ENCODE measurements around the gene RAI1. TPM values are rescaled to one million over a fixed set of nuclear protein-coding genes. Genes with fewer than 3 reads are reported as not detected.

RAI1 gene
- total RNA-seq, 2 experiments from 2014 or later: 10.5 to 11.0 TPM

DNA sequence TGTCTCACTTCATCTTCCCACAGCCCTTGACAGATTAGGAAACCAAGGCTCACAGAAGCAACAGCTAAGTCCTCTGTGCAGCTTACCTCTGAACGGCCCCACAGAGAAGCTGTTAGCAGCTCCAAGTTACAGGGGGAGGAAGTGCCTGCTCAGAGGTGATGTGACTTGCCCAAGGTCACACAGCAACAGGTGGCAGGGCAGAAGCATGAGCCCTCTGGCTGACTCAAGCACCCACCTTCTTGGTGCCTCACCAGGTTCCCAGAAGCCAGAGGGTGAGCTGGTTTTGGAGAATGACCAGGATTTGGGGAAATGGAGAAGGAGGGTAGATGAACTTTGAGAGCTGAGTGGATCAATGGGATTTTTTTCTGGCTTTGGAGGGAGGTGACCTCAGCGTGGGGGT, 14.0 kb upstream of the RAI1 start:
- intact Hi-C loops (cut with micrococcal nuclease): no loop called here
- ChIA-PET CTCF (interaction anchor here (1.4 kb wide), 1 partner anchor 25 kb away, joined by 4 read pairs; no protein-coding TSS in a partner anchor), POLR2A (interaction anchor here (0.5 kb wide), 1 partner anchor 232 kb away, joined by 3 read pairs; no protein-coding TSS in a partner anchor)
- Mint-ChIP-seq H3K27me3 (no peaks in the 10 kb centered on the region), H3K4me1 (ENCODE audit: low read depth) (peaks cover 12% of the 10 kb centered on the region), H3K4me3 (no peak overlapping the region), H3K27ac (no peak overlapping the region), H3K36me3 (no peaks in the 10 kb centered on the region), H3K9me3 (no peaks in the 10 kb centered on the region)
- DNase-seq: no peak

DNA sequence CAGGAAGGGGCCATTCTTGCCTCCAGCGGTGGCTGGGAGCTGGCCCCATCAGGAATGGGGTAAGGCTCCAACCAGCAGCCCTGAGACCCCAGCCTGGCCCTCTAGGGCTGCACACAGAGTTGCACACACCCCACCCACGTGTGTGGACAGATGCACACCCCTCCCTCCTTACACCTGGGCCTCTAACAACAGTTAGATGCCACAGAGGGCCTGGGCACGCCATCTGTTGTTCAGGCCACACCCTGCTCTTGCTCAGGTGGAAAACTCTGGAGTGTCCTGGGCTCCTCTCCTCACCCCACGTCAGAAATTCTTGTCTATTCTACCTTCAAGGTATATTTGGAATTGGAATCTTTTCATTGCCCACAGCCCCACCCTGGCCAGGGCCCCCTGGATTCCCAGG, 13.3 kb upstream of the RAI1 start:
- Mint-ChIP-seq H3K4me3 (no peak overlapping the region), H3K36me3 (no peaks in the 10 kb centered on the region), H3K4me1 (ENCODE audit: low read depth) (peaks cover 14% of the 10 kb centered on the region), H3K27ac (no peak overlapping the region), H3K27me3 (no peaks in the 10 kb centered on the region), H3K9me3 (no peaks in the 10 kb centered on the region)
- intact Hi-C loops (cut with micrococcal nuclease): no loop called here
- no peak for DNase-seq
- ChIA-PET POLR2A (no interaction called here), CTCF (no interaction called here)

DNA sequence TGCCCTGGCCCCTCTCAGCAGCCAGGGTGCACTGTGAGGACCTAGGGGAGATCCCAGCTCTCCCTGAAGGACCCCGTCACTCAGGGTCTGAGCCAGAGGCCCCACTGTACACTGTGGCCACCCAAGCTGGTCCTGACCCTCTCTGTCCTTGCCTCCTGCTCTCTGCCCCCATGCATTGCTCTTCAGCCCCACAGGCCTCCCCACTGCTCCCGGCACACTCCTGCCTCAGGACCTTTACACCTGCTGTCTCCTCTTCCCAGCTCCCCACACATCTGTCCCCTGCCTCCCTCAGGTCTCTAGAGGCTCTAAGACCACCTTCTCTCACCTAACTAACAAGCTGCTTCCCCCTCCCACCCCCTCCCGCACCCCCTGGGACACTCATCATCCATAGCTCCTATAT, 12.9 kb upstream of the RAI1 start:
- ChIA-PET CTCF (interaction anchor here (0.6 to 0.8 kb wide), 2 partner anchors 55 to 100 kb away, joined by 3 to 4 read pairs; no protein-coding TSS in a partner anchor), POLR2A (no interaction called here)
- intact Hi-C loops (cut with micrococcal nuclease): no loop called here
- no peak overlapping the region for H3K27ac Mint-ChIP-seq
- H3K4me1 Mint-ChIP-seq (ENCODE audit: low read depth): peaks cover 10% of the 10 kb centered on the region
- H3K27me3 Mint-ChIP-seq: no peaks in the 10 kb centered on the region
- no peak overlapping the region for H3K4me3 Mint-ChIP-seq
- no peak for DNase-seq
- H3K36me3 Mint-ChIP-seq: no peaks in the 10 kb centered on the region
- no peaks in the 10 kb centered on the region for H3K9me3 Mint-ChIP-seq

DNA sequence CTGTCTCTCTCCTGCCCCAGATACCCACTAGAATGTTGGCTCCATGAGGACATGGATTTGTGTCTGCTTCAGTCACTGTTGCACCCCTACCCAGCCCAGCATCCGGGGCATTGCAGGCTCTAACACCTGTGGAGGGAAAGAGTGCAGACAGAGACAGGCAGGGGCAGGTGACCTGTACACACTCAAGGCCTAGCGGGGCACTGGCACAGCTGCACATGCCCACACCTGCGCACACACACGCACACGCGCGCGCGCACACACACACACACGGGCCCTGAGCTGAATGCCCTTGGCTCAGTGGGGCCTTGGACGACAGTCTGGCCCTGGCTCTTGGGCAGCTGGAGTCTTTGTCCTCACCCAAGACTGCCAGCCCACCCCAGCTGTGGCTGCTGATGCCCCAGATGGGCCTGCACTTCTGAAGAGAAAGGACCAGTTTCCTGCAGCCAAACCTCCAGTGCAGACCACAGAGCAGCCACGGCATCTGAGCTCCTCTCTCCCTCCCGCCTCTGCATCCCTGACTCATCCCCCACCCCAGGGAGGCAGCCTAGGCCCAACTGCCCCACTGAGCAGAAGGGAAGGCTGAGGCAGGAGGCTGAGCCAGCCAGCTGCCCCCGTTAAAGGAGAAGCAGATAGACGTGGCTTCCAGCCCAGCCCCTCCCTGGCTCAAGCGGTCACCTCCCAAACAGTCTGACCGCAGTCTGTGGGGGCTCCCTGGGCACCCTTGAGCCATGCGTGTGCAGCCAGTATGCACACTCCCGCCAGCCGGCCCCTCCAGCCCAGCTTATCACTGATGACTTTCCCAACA, 12.3 kb upstream of the RAI1 start:
- Mint-ChIP-seq H3K27me3 (no peaks in the 10 kb centered on the region), H3K4me1 (ENCODE audit: low read depth) (peaks cover 4% of the 10 kb centered on the region), H3K4me3 (no peak overlapping the region), H3K9me3 (no peaks in the 10 kb centered on the region), H3K27ac (no peak overlapping the region), H3K36me3 (no peaks in the 10 kb centered on the region)
- CTCF ChIA-PET: interaction anchor here (0.6 to 1.1 kb wide), 3 partner anchors 12 to 99 kb away, joined by 3 to 4 read pairs (median 3); no protein-coding TSS in a partner anchor
- DNase-seq: peak; percentile 40
- intact Hi-C loops (cut with micrococcal nuclease): no loop called here
- POLR2A ChIA-PET: no interaction called here

DNA sequence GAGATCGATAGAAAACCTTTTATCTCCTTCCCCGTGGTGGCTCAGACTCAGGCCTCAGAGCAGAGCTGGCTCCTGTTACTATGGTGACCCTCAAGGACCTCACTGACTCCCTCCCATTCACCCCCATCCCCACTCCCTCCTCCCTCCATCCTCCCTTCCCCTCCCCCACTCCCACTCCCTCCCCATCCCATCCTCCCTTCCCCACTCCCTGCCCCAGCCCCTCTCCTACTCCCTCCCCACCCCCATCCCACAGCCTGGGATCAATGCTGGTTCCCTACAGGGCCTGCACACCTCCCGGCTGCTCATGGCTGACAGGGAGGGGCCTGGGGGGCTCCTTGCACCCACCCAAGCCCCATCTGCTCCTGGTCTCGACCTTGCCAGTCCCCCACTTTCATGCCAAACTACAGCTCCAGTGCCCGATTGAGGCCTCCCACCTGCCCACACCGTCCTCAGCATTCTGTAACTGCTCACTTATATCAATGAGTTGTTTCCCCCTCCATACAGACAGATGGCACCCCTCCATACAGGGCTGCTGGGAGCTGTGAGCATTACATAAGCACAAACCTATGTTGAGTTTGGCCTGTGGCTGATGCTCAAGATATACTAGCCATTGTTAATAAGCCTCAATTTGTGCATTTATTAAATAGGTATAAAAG, 11.6 kb upstream of the RAI1 start:
- no peaks in the 10 kb centered on the region for H3K27me3 Mint-ChIP-seq
- CTCF ChIA-PET: interaction anchor here (1.1 kb wide), 1 partner anchor 11 kb away, joined by 3 read pairs; no protein-coding TSS in a partner anchor
- H3K4me3 Mint-ChIP-seq: no peak overlapping the region
- no peaks in the 10 kb centered on the region for H3K9me3 Mint-ChIP-seq
- H3K4me1 Mint-ChIP-seq (ENCODE audit: low read depth): peaks cover 4% of the 10 kb centered on the region
- H3K36me3 Mint-ChIP-seq: no peaks in the 10 kb centered on the region
- intact Hi-C loops (cut with micrococcal nuclease): loop anchor here (10.0 kb wide), 1 partner anchor 75 kb away; the partner anchor contains the start of gene PEMT
- H3K27ac Mint-ChIP-seq: no peak overlapping the region
- POLR2A ChIA-PET: no interaction called here
- DNase-seq: no peak

DNA sequence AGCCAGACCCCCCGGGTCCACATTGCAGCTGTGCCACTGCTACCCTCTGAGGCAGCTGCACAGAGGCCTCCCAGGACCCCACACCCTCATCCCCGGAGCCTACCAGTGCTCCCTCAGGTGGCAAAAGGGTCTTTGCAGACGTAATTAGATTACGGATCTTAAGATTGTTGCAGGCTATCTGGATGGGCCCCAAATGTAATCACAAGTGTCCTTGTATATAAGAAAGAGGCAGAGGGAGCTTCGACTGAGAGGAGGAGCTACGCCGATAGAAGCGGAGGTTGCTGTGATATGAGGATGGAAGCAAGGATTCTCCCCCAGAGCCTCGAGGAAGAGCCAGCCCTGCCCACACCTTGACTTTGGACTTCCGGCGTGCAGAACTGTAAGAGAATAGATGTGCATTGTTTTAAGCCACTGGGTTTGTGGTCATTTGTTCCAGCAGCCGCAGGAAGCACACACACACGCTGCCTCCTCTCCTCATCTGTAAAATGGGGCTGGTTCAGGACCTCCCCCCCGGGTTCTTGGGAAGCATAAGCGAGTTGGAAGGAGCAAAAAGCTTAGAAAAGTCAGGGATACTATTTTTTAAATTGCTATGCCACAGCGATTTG, 10.5 kb upstream of the RAI1 start:
- ChIA-PET CTCF (interaction anchor here (1.0 kb wide), 1 partner anchor 10 kb away, joined by 4 read pairs; the partner anchor contains the start of gene RAI1), POLR2A (no interaction called here)
- Mint-ChIP-seq H3K9me3 (no peaks in the 10 kb centered on the region), H3K27ac (no peak overlapping the region), H3K36me3 (no peaks in the 10 kb centered on the region), H3K4me3 (no peak overlapping the region), H3K4me1 (ENCODE audit: low read depth) (peaks cover 5% of the 10 kb centered on the region), H3K27me3 (no peaks in the 10 kb centered on the region)
- DNase-seq: no peak
- intact Hi-C loops (cut with micrococcal nuclease): loop anchor here (10.0 kb wide), 1 partner anchor 76 kb away; the partner anchor contains the start of gene PEMT

DNA sequence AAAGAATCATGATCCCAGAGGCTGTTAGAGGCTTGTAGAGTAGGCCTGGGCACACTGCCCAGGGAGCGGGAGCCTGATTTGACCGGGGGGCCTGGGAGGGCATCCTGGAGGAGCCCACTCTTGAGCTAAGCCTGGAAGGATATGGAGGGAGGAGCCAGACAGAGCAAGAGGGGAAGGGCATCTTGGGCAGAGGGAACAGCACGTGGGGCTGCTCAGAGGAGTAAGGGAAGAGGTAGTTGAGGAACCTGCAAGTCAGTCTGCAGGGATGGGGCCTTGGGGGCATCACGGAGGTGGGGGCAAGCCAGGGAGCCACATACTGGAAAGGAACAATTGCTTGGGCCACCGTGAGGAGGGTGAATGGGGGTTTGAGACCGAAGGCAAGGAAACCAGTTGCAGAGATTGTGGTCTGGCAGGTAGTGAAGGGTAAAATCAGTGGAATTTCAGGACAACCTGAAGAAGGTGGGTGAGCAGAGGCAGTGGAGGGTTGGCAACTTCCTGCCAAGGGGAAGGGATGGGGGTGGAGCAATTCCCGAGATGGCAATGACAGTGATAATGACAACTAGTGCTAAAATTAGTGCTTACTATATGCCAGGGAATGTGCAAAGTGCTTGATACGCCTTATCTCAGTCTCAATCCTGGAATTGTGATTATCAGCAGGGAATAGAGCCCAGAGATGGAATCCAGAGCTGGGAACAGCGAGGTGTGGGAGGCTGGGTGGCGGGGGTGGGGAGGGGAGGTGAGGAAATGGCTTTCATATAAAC, 9.7 kb upstream of the RAI1 start:
- Mint-ChIP-seq H3K36me3 (no peaks in the 10 kb centered on the region), H3K27me3 (no peaks in the 10 kb centered on the region), H3K9me3 (no peaks in the 10 kb centered on the region), H3K4me1 (ENCODE audit: low read depth) (peaks cover 13% of the 10 kb centered on the region), H3K27ac (no peak overlapping the region), H3K4me3 (no peak overlapping the region)
- intact Hi-C loops (cut with micrococcal nuclease): loop anchor here (10.0 kb wide), 1 partner anchor 77 kb away; the partner anchor contains the start of gene PEMT
- CTCF ChIA-PET: interaction anchor here (1.0 to 1.1 kb wide), 3 partner anchors 8 to 362 kb away, joined by 3 to 4 read pairs (median 3); partner anchors contain the start of gene RAI1
- POLR2A ChIA-PET: no interaction called here
- DNase-seq: no peak

DNA sequence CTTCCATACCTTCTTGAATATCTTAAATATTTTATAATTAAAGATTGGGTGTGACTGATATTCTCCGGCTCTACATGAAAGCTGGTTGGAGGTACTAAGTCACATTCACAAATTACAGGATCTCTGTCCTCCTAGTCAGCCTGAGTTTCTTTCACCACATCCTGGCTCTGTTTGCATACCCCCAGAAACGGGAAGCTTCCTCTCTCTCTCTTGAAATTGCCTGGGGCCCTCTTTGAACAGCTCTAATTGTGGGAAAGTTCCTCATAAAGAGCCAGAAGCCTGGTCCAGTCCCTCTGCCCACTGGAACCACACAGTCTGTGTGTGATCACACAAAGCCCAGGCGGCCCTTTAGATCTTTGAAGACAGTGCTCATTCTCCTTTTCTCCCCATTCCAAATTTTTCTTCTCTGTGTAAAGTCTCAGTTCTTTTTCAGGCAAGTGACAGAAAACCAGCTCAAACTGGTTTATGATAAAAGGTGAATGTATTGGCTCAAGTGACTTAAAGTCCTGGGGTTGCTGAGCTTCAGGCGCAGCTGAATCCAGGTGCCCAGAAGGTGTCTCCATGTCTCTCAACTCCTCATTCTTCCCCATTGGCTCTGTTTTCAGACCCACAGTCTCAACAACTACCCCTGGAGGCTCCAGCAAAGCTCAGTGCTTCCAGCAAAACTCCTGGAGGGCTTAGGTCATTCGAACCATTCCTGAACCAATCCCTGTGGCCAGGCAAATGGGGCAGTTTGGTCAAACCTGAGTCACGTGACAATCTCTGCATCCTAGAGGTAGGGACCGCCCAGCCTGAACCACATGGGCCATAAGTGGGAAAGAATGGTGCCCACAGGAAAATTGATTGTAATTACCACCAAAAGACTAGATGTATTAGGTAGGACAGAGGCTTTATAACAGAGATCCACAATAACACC, 8.5 kb upstream of the RAI1 start:
- no peak overlapping the region for H3K27ac Mint-ChIP-seq
- ChIA-PET CTCF (interaction anchor here (0.6 to 1.1 kb wide), 4 partner anchors 8 to 361 kb away, joined by 3 to 7 read pairs (median 3); no protein-coding TSS in a partner anchor), POLR2A (interaction anchor here (1.6 kb wide), 1 partner anchor 9 kb away, joined by 5 read pairs; no protein-coding TSS in a partner anchor)
- DNase-seq: no peak
- no peak overlapping the region for H3K4me3 Mint-ChIP-seq
- no peaks in the 10 kb centered on the region for H3K9me3 Mint-ChIP-seq
- intact Hi-C loops (cut with micrococcal nuclease): loop anchor here (10.0 kb wide), 1 partner anchor 78 kb away; the partner anchor contains the start of gene PEMT
- H3K27me3 Mint-ChIP-seq: no peaks in the 10 kb centered on the region
- H3K36me3 Mint-ChIP-seq: no peaks in the 10 kb centered on the region
- peaks cover 18% of the 10 kb centered on the region for H3K4me1 Mint-ChIP-seq (ENCODE audit: low read depth)

DNA sequence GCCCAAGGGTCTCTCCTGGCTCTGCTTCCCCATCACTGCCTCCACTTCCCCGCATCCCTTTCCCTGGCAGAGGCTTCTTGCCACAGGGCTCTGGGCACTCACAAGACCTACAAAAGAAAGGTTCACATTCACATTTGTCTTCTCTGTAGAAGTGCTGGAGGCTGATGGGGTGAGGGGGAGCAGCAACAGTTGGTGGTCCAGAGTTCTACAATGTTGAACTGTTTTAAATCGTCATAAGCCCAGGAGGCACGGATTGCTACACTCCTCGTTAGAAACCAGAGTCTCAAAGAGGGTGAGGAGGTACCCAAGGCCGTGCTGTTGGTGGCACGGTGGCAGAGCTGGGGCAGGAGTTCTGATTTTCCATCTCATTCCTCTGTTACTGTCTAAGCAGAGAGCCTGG, 5.8 kb upstream of the RAI1 start:
- Mint-ChIP-seq H3K27ac (no peak overlapping the region), H3K36me3 (no peaks in the 10 kb centered on the region), H3K4me1 (ENCODE audit: low read depth) (peaks cover 18% of the 10 kb centered on the region), H3K9me3 (no peaks in the 10 kb centered on the region), H3K4me3 (no peak overlapping the region), H3K27me3 (no peaks in the 10 kb centered on the region)
- ChIA-PET CTCF (interaction anchor here (1.0 kb wide), 1 partner anchor 244 kb away, joined by 5 read pairs; no protein-coding TSS in a partner anchor), POLR2A (no interaction called here)
- no peak for DNase-seq
- intact Hi-C loops (cut with micrococcal nuclease): loop anchor here (10.0 kb wide), 1 partner anchor 81 kb away; the partner anchor contains the start of gene PEMT

DNA sequence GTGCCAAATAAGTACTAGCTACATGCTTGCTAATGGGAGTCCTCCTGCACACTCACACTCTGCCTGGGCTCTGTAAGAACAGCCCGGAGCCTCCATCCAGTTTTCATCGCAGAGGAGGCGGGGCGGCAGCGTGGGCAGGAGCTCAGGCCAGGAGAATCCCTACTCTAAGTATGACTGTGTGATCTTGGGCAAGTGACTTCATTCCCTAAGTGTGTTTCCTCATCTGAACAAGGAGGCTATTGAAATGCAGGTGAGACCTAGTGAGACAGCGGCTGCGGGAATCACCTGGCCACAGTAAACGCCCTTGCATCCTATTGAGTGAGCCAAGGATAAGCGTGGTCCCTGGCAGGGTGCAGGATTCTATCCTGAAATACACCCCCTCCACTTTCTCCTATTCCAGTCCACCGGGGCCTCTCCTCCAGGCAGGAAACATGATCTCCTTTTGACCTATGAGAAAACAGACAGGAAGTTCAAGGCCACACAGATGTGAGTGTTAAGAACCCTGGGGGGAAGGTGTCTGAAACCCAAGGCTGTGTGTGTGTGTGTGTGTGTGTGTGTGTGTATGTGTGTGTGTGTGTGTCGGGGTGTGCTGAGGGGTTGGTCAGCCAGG, 5.2 kb upstream of the RAI1 start:
- ChIA-PET POLR2A (no interaction called here), CTCF (interaction anchor here (1.0 kb wide), 1 partner anchor 243 kb away, joined by 5 read pairs; no protein-coding TSS in a partner anchor)
- no peaks in the 10 kb centered on the region for H3K27me3 Mint-ChIP-seq
- H3K4me3 Mint-ChIP-seq: no peak overlapping the region
- no peaks in the 10 kb centered on the region for H3K9me3 Mint-ChIP-seq
- DNase-seq: peak; percentile 40
- no peak overlapping the region for H3K27ac Mint-ChIP-seq
- peaks cover 20% of the 10 kb centered on the region for H3K4me1 Mint-ChIP-seq (ENCODE audit: low read depth)
- no peaks in the 10 kb centered on the region for H3K36me3 Mint-ChIP-seq
- intact Hi-C loops (cut with micrococcal nuclease): loop anchor here (10.0 kb wide), 1 partner anchor 81 kb away; the partner anchor contains the start of gene PEMT

Data from activated CD4-positive, alpha-beta memory T cell treated with anti-CD3 and anti-CD28 coated beads for 36 hours (primary cell).